ENCODE results near the gene HEXD. TPM values are rescaled to one million over a fixed set of nuclear protein-coding genes. Genes with fewer than 3 reads are reported as not detected.

Gene HEXD
- total and polyA plus RNA-seq, 2 donors (not counting 1 experiment from before 2014, with no cell fraction given), result 6.4 to 16.7 TPM

- no peaks in the 10 kb centered on the region for H4K20me1 ChIP-seq (ENCODE audit: control insufficient read depth, extremely low read depth, insufficient read depth, low read length)
- no peak for DNase-seq (ENCODE audit: low read depth in 2 of 2)
- TF ChIP-seq EZH2 (IDR thresholded peaks at IDR 0.05; ENCODE audit: low read length, missing control alignments), result no peak
- no peak for TF ChIP-seq CTCF (conservative IDR thresholded peaks at IDR 0.05 in 1 of 2, IDR thresholded peaks at IDR 0.05 in 1 of 2; ENCODE audit: low read depth in 1 of 2, low read length in 2 of 2)
- H3K36me3 ChIP-seq (ENCODE audit: control insufficient read depth, insufficient read depth, low read length), result peaks cover 6% of the 10 kb centered on the region
- H3K4me2 ChIP-seq (ENCODE audit: extremely low read depth, insufficient read depth, low read length), result no peak overlapping the region
- H3K4me1 ChIP-seq (ENCODE audit: control insufficient read depth, extremely low read depth, insufficient read depth, low read length), result peaks cover 8% of the 10 kb centered on the region
- H3K9me3 ChIP-seq (ENCODE audit: control insufficient read depth, insufficient read depth, low read depth, low read length), result no peaks in the 10 kb centered on the region
- no peak overlapping the region for H3K27ac ChIP-seq (ENCODE audit: insufficient read depth, low read length)
- no peak overlapping the region for H2AFZ ChIP-seq (ENCODE audit: low read length)
- H3K79me2 ChIP-seq (ENCODE audit: control insufficient read depth, insufficient read depth, low read length), result no peaks in the 10 kb centered on the region
- H3K9ac ChIP-seq (ENCODE audit: insufficient read depth, low read length), result no peak overlapping the region
- H3K4me3 ChIP-seq (replicated peaks in 1 of 4; ENCODE audit: control extremely low read depth in 1 of 4, insufficient read depth in 1 of 4, low read depth in 3 of 4, low read length in 4 of 4), result no peak overlapping the region
- H3K27me3 ChIP-seq (ENCODE audit: control insufficient read depth, insufficient read depth, low read length), result no peaks in the 10 kb centered on the region
Measured at GRCh38 chr17:82491196-82491530, 73.0 kb downstream of the HEXD start.

- Histone ChIP-seq H3K27me3 (ENCODE audit: control insufficient read depth, insufficient read depth, low read length) (no peaks in the 10 kb centered on the region), H3K4me2 (ENCODE audit: extremely low read depth, insufficient read depth, low read length) (no peak overlapping the region), H2AFZ (ENCODE audit: low read length) (no peak overlapping the region), H3K27ac (ENCODE audit: insufficient read depth, low read length) (no peak overlapping the region), H3K4me1 (ENCODE audit: control insufficient read depth, extremely low read depth, insufficient read depth, low read length) (peaks cover 8% of the 10 kb centered on the region), H3K79me2 (ENCODE audit: control insufficient read depth, insufficient read depth, low read length) (no peaks in the 10 kb centered on the region), H3K9ac (ENCODE audit: insufficient read depth, low read length) (no peak overlapping the region), H4K20me1 (ENCODE audit: control insufficient read depth, extremely low read depth, insufficient read depth, low read length) (no peaks in the 10 kb centered on the region), H3K36me3 (ENCODE audit: control insufficient read depth, insufficient read depth, low read length) (peaks cover 4% of the 10 kb centered on the region), H3K4me3 (replicated peaks in 1 of 4; ENCODE audit: control extremely low read depth in 1 of 4, insufficient read depth in 1 of 4, low read depth in 3 of 4, low read length in 4 of 4) (no peak overlapping the region), H3K9me3 (ENCODE audit: control insufficient read depth, insufficient read depth, low read depth, low read length) (no peaks in the 10 kb centered on the region)
- TF ChIP-seq CTCF (conservative IDR thresholded peaks at IDR 0.05 in 1 of 2, IDR thresholded peaks at IDR 0.05 in 1 of 2; ENCODE audit: low read depth in 1 of 2, low read length in 2 of 2), result no peak
- no peak for TF ChIP-seq EZH2 (IDR thresholded peaks at IDR 0.05; ENCODE audit: low read length, missing control alignments)
- DNase-seq (ENCODE audit: low read depth in 2 of 2), result no peak
Measured at GRCh38 chr17:82491533-82491932, 73.4 kb downstream of the HEXD start.

Other genes with a start within 250 kb of the HEXD start
- 8.2 and 10.1 TPM in 2 replicates for gene CCDC57, start 205.5 kb upstream of the HEXD start, total RNA-seq
- 4.3 and 7.1 TPM in 2 replicates for gene CCDC57, start 205.5 kb upstream of the HEXD start, polyA plus RNA-seq
- gene SLC16A3, start 189.3 kb upstream of the HEXD start, total RNA-seq, result 99.4 and 107 TPM in 2 replicates
- 36.0 and 71.0 TPM in 2 replicates for gene SLC16A3, start 189.3 kb upstream of the HEXD start, polyA plus RNA-seq
- 41.3 and 64.9 TPM in 2 replicates for gene CSNK1D, start 144.6 kb upstream of the HEXD start, total RNA-seq
- 112 and 139 TPM in 2 replicates for gene CSNK1D, start 144.6 kb upstream of the HEXD start, polyA plus RNA-seq
- gene CD7, start 100.7 kb upstream of the HEXD start, total RNA-seq, result under 0.01 and 0.17 TPM in 2 replicates
- gene CD7, start 100.7 kb upstream of the HEXD start, polyA plus RNA-seq, result not detected in 2 replicates
- gene SECTM1, start 84.6 kb upstream of the HEXD start, total RNA-seq, result 17.3 and 31.1 TPM in 2 replicates
- gene SECTM1, start 84.6 kb upstream of the HEXD start, polyA plus RNA-seq, result 17.5 and 21.0 TPM in 2 replicates
- gene TEX19, start 59.1 kb upstream of the HEXD start, total RNA-seq, result 0.17 TPM in 1 of 2 replicates, not detected in the other
- 0.05 TPM in 1 of 2 replicates, not detected in the other for gene TEX19, start 59.1 kb upstream of the HEXD start, polyA plus RNA-seq
- not detected in 2 replicates for gene UTS2R, start 46.6 kb upstream of the HEXD start, total RNA-seq
- not detected in 2 replicates for gene UTS2R, start 46.6 kb upstream of the HEXD start, polyA plus RNA-seq
- gene OGFOD3, start 239 bp downstream of the HEXD start, total RNA-seq, result 18.2 and 27.1 TPM in 2 replicates
- gene OGFOD3, start 239 bp downstream of the HEXD start, polyA plus RNA-seq, result 25.6 and 30.7 TPM in 2 replicates
- 64.1 and 77.6 TPM in 2 replicates for gene CYBC1, start 32.4 kb downstream of the HEXD start, total RNA-seq
- gene CYBC1, start 32.4 kb downstream of the HEXD start, polyA plus RNA-seq, result 62.7 and 69.9 TPM in 2 replicates
- 22.0 and 30.0 TPM in 2 replicates for gene NARF, start 40.4 kb downstream of the HEXD start, total RNA-seq
- gene NARF, start 40.4 kb downstream of the HEXD start, polyA plus RNA-seq, result 34.5 and 38.7 TPM in 2 replicates
- gene FOXK2, start 101.4 kb downstream of the HEXD start, total RNA-seq, result 25.4 and 33.2 TPM in 2 replicates
- 23.5 and 24.2 TPM in 2 replicates for gene FOXK2, start 101.4 kb downstream of the HEXD start, polyA plus RNA-seq
- 51.6 and 66.2 TPM in 2 replicates for gene WDR45B, start 230.1 kb downstream of the HEXD start, total RNA-seq
- 80.9 and 95.2 TPM in 2 replicates for gene WDR45B, start 230.1 kb downstream of the HEXD start, polyA plus RNA-seq

All from fibroblast of lung (primary cell).